G401 (cell line): Measurements from ENCODE around the gene LRRC17. TPM values are rescaled to one million over a fixed set of nuclear protein-coding genes. Genes with fewer than 3 reads are reported as not detected.

Experiments used
- DNase-seq: peaks from one replicate; pipeline ENCODE4 v3.0.0-alpha.2; 2015; ENCODE audit warnings: low spot score
- in situ Hi-C: cut with HindIII; loops from 2 replicates; pipeline ENCODE4 v1.10.0; 2016; ENCODE audit warnings: low sequenced_read_pairs, mixed read lengths
- total RNA-seq: library from RNA; depleted of rRNA; stranded (reverse); fragments of >200 nt; shearing (Covaris generic); gene quantifications from 2 replicates; pipeline ENCODE4 v1.2.3, GENCODE V29; 2014; rRNA removed

LRRC17 gene, protein sequence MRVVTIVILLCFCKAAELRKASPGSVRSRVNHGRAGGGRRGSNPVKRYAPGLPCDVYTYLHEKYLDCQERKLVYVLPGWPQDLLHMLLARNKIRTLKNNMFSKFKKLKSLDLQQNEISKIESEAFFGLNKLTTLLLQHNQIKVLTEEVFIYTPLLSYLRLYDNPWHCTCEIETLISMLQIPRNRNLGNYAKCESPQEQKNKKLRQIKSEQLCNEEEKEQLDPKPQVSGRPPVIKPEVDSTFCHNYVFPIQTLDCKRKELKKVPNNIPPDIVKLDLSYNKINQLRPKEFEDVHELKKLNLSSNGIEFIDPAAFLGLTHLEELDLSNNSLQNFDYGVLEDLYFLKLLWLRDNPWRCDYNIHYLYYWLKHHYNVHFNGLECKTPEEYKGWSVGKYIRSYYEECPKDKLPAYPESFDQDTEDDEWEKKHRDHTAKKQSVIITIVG
- 0.58 and 2.1 TPM in 2 replicates for total RNA-seq

- in situ Hi-C loops, result no loop called here
- DNase-seq, result no peak
These were observed at the start of gene LRRC17 for GRCh38 chr7:102912742-102913141. LRRC17 (plus strand) TSS chr7:102913000; CDS start chr7:102933914, 20,914 bp downstream.

DNA sequence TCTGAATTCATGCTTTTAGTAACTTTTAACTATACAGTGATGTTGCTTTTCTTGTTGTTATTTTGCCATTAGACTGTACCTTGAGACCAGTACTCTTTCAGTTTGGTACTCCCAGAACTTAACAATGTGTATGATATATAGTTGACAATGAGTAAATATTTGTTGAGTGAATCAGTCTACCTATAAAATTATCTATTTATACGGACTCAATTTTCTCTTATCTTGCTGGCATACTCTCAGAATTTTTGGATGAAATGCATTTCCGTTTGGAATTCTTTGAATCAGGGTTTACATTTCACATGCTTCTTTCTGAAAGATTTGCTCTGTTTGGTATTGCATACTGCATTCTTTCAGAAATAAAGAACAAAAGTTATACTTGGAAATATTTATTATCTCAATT, 47.8 kb upstream of the LRRC17 start:
- no peak for DNase-seq
- in situ Hi-C loops, result no loop called here

GRCh38 chr7:102866535-102867215, 46.1 kb upstream of the LRRC17 start:
- in situ Hi-C loops, result no loop called here
- no peak for DNase-seq

- DNase-seq, result no peak
- in situ Hi-C loops, result no loop called here
These were observed 43.6 kb upstream of the LRRC17 start for GRCh38 chr7:102869195-102869594.

- DNase-seq, result no peak
- in situ Hi-C loops, result no loop called here
These were observed 40.3 kb upstream of the LRRC17 start for GRCh38 chr7:102872460-102872859.

GRCh38 chr7:102873470-102874165, 39.2 kb upstream of the LRRC17 start:
- no peak for DNase-seq
- in situ Hi-C loops, result no loop called here

GRCh38 chr7:102874166-102874829, 38.5 kb upstream of the LRRC17 start:
- no peak for DNase-seq
- in situ Hi-C loops, result no loop called here

GRCh38 chr7:102874966-102875365, 37.8 kb upstream of the LRRC17 start:
- DNase-seq, result no peak
- in situ Hi-C loops, result no loop called here

- no peak for DNase-seq
- in situ Hi-C loops, result no loop called here
These were observed 37.0 kb upstream of the LRRC17 start for GRCh38 chr7:102875700-102876295.

DNA sequence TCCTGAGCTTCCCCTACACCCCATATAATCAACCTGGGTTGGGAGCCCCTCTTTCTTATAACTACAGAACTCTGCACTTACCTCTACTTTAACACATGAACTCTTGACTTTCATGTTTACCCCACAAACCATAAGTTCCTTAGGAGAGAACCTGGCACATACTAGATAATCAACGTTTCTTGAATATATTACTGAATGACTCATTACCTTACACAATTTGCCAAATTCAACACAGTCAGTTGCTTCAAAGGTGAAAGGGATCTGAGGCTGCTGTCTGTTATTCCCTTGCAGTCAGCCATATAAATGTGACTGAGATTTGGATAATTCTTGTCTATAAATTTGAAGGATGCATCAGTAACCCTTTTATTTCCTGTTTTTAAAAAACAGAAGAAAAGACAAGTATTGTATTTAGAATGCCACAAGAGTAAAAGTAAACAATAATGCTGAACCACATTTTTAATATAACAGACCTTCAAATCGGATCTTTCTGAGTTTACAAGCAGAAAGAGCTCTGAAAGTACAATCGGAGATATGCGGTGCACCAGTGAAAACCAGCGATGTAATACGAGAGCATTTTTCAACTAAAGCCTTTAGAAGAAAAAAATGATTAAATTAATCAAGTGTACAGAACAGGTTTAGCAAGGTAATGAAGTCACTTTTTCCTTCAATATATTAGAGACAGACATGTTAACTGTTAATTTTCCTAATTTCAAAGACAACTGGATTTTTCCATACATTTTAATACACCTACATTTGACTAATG, 29.5 kb upstream of the LRRC17 start:
- in situ Hi-C loops, result no loop called here

DNA sequence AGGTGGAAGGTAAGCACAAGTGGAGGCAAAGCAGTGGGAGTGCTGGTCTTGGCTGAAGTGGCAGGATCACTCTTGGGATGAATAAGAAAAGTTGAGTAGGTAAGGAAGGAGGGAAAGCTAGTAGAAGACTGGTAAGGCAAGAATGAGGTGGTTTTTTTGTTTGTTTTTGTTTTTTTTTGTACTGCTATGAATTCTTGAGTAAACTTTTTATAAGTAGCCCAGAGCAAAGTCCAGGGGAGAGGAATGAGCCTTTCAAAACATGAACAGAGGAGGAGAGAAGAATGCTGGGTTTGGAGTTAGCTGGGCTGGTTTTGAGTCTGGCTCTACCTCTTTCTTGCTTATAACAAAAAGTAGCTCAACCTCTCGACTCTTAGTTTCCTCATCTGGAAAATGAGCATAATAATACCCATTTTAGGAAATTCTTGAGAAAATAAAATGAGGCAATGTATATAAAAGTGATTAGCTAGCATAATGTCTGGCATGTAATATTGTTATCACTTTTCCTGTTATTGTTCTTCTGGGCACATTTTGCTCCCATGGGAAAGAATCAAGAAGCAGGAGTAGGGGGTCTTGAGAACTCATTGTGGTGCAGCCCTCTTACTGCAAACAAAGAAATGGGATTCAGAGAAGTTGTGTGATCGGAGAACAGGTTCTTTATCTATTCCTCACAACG, 24.1 kb upstream of the LRRC17 start:
- no peak for DNase-seq

More for the DNA sequence above, 29.5 kb upstream of the LRRC17 start:
- no peak for DNase-seq

DNA sequence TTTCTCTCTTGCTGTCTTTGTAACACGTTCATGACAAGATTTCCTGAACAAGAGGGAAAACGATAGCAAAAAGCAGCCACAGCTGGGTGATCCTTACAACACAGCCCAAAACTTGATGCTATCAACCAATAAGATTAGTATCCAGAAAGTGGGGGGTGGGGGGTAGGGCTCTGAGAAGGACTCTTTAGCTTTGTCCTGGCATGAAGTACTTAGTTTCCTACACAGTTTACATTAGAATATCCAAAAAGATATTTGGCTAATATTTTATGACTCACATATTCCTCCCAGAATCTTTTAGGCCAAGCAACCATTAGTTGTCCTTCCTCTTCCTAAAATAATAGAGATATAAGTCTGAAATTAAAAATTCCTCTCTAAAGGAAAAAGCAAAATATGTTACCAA, 22.9 kb upstream of the LRRC17 start:
- no peak for DNase-seq
- in situ Hi-C loops, result no loop called here

More for the DNA sequence above, 24.1 kb upstream of the LRRC17 start:
- in situ Hi-C loops, result no loop called here

DNA sequence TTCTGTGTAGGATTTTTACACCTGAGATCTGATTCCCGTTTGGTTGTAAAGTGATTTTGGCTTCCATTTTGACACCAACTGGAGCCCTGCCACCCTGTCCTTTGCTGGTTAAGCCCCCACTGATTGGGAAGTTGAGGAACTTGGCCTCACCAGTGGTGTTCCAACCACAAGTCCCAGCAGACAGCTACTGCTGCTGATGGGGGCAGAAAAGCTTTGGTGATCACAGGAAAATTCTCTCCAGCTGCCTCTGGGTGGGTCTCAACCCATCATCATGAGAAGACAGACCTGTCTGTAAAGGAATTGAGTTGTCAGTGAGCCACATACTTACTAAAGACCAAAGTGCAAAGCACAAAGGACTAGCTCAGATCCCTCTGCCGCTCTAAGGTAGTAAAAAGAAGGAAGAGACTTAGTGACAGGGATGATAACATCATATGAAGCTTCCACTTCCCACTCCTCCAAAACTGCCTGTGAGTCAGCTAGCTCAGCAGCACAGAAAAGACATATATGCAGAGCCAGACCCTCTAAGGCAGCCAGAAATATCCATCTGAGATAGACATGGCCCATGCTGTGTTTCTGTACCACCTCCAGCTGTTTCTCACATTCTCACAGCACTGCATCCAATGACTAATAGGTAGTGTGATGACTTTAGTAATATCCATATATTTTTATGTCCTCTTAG, 22.4 kb upstream of the LRRC17 start:
- in situ Hi-C loops, result no loop called here
- DNase-seq, result no peak

- no peak for DNase-seq
- in situ Hi-C loops, result no loop called here
These were observed 21.7 kb upstream of the LRRC17 start for GRCh38 chr7:102890971-102891692.

GRCh38 chr7:102891693-102892261, 21.0 kb upstream of the LRRC17 start:
- peak; percentile 50 for DNase-seq
- in situ Hi-C loops, result no loop called here

DNA sequence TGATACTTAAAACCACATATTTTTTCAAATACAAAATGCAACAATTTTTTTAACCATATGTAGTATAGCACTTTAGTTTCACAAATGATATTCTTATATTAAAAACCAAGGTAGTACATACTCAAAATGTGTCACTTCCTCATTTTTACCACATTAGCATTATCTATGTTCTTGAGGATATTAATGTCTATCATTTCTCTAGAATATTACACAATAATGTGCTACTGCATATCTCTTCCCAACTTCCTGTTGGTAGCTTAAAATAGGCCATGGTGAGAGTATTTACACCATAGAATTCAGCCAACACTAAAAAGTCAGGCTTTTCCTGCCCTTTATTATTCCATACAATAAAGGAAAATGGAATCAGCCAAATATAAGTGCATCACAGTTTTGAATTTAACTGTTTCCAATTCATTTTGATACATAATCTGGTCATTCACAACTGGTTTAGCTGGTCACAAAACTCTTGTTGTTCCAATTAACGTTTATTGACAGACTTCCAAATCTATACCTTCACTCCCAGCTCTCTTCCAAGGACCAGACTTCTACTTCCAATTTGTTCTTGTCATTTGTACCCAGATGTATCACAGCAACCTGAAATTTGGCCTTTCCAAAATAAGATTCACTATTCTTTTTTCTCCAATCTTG, 20.0 kb upstream of the LRRC17 start:
- no peak for DNase-seq
- in situ Hi-C loops, result no loop called here
